Limb (tissue), 2 donors: Measurements from ENCODE around the gene PEX6.
A peak's percentile ranks its signal among the peaks of the same experiment; 100 is the strongest.

ENCODE experiments used
- DNase-seq, 2 donors: peaks; one replicate each; pipeline ENCODE4 v3.0.0-alpha.2; 2016; ENCODE audit errors: extremely low spot score in 2 of 2

PEX6 gene, protein sequence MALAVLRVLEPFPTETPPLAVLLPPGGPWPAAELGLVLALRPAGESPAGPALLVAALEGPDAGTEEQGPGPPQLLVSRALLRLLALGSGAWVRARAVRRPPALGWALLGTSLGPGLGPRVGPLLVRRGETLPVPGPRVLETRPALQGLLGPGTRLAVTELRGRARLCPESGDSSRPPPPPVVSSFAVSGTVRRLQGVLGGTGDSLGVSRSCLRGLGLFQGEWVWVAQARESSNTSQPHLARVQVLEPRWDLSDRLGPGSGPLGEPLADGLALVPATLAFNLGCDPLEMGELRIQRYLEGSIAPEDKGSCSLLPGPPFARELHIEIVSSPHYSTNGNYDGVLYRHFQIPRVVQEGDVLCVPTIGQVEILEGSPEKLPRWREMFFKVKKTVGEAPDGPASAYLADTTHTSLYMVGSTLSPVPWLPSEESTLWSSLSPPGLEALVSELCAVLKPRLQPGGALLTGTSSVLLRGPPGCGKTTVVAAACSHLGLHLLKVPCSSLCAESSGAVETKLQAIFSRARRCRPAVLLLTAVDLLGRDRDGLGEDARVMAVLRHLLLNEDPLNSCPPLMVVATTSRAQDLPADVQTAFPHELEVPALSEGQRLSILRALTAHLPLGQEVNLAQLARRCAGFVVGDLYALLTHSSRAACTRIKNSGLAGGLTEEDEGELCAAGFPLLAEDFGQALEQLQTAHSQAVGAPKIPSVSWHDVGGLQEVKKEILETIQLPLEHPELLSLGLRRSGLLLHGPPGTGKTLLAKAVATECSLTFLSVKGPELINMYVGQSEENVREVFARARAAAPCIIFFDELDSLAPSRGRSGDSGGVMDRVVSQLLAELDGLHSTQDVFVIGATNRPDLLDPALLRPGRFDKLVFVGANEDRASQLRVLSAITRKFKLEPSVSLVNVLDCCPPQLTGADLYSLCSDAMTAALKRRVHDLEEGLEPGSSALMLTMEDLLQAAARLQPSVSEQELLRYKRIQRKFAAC

DNA sequence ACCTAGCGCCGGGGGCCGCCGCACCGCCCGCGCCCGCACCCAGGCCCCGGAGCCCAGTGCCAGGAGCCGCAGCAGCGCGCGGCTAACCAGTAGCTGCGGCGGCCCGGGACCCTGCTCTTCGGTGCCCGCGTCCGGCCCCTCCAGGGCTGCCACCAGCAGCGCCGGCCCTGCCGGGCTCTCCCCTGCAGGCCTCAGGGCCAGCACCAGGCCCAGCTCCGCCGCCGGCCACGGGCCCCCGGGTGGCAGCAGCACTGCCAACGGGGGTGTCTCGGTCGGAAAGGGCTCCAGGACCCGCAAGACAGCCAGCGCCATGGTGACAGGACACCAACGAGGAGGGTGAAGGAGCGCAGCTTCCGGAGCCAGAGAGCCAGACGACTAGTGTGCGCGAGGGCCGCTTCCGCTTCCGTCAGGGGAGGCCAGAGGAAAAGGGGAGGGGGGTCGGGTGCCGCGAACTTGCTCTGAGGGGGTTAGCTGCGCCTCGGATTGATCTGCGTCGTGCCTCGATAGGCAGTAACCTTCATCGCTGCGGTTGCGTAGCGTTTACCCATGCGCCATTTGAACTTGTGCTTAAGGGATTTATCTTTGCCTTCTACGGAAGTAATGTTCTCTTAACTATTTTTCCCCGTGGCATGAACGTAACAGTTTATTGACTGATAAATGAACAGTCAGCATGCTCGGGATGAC is at the start of gene PEX6:
Gene PEX6, minus strand, starts transcription at position 343 of the 684 bp plus-strand sequence. Its CDS starts 31 bp downstream, at position 312.
- DNase-seq: peak; percentile 88 to 91

DNA sequence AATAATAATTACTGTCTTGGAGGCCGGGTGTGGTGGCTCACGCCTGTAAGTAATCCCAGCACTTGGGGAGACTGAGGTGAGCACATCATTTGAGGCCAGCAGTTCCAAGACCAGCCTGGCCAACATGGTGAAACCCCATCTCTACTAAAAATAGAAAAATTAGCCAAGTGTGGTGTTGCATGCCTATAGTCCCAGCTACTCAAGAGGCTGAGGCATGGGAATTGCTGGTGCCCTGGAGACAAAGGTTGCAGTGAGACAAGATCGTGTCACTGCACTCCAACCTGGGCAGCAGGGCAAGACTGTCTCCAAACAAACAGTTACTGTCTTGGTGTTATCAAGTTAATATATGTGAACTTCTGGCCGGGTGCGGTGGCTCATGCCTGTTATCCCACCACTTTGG is 47.4 kb upstream of the PEX6 start:
- no peak for DNase-seq

DNA sequence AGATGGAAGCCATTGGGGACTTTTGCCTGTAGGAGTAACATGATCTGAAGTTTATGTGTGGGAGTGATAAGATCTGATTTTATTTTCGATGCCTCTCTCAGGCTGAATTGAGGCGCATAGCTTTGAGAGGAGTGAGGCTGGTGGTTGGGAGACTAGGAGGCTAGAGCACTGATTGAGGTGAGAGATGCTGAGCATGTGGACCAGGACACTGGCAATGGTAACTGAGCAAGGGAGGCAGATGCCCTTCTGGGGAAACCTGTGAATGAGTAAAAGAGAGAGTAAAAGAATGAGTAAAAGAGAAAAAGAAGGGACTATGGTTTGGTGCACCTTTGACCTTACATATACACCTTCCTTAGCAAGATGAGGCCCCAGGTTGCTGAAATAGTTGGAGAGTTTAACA is 45.5 kb upstream of the PEX6 start:
- DNase-seq: no peak

DNA sequence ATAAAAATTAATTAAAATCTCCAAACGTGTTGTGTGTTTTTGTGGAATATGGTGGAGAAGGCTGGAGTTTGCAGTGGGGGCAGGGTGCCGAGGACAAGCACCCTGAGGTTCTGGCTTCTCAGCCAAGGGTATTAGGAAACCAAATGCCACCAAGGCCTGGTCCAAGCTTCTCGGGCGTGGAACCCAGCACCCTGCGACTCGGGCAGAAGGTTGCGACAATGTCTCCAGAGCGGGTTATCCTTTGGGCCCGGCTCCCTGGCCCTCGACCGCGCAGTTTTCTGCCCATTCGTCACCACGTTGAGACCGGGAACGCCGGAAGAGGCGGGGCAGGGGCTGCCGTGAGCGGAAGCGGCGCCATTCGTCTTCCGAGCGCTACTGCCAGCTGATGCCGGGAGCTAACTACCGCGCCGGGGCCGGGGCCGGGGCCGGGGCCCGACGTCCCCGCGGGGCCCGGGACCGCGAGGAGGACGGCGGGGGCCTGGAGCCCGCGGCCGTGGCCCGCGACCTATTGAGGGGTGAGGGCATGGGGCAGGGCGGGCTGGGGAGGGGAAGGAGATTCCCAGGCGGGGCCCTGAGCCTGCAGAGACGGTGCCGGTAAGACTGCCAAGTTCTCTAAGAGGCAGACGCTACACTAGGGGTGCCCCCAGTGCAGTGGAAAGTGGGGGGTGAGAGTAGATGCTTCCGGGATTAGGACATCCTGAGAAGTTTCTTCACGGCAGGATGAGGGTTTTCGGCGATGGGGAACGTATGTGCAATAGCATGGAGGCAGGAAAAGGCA is 42.5 kb upstream of the PEX6 start, which contains the start of gene RRP36:
Gene RRP36, plus strand, starts transcription at position 354 of the 778 bp plus-strand sequence. Its CDS starts 32 bp downstream, at position 386.
- DNase-seq: peak; percentile 82 to 87

DNA sequence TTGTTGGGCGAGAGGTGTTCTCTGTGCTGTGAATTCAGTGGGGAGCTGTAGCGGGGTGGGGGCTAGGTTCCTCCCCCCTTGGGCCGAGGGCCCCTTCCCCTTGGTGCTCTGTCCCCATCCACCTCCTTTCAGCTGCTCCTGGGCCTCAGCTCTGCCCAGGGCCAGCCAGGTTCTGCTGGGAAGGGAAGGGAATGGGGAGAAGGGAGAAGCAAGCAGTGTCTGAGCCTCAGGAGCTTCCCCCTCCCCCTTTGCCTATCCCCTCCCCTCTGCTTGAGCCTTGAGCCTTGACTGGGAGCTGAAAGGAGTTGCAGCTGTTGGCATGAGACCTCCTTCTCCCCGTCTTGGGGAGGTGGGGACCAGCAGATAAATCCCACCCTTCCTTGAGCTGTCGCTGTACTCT is 41.9 kb upstream of the PEX6 start:
- DNase-seq: no peak

DNA sequence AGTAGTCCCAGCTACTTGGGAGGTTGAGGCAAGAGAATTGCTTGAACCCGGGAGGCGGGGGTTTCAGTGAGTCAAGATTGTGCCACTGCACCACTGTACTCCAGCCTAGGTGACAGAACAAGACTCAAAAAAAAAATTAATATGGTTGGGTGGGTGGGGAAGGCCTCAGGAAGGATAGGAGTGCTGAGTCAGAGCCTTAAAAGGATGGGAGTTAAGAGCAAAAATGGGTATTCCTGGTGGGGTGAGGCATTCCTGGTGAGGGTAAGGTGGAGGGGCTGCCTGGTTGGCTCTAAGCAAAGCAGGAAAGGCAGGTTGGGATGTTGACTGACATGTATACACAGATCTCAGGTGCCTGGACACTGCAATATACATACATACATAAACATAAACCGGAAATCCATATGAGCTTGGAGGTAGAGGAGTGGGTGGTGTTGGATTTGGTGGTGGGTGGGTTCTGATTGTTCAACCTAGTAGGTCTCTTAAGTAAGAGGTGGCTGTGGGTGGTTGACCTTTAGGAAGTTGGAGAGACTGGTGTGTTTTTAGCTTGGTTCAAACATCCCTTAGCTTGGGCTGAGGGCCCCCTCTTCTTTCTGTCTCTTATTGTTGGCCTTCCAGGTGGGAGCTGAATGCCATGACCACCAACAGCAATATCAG is 41.2 kb upstream of the PEX6 start:
- no peak for DNase-seq

DNA sequence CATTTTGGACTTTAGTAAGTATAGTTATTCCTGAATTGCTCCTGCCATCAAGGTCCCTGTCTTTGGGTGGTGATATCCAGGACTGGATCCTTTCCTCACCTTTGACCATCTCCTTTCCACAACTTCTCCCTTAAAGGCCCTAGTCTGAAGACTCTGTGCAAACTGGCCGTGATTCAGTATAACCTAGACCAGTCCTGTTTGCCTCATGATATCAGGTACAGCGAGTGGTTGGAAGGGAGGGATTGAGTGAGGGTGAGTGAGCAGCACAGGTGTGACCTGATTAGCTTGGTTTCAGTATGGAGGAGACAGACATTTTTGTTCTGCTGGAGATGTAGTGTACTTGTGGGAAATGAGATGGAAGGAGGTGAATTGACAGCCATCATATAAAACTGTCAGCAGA is 40.2 kb upstream of the PEX6 start:
- DNase-seq: no peak

DNA sequence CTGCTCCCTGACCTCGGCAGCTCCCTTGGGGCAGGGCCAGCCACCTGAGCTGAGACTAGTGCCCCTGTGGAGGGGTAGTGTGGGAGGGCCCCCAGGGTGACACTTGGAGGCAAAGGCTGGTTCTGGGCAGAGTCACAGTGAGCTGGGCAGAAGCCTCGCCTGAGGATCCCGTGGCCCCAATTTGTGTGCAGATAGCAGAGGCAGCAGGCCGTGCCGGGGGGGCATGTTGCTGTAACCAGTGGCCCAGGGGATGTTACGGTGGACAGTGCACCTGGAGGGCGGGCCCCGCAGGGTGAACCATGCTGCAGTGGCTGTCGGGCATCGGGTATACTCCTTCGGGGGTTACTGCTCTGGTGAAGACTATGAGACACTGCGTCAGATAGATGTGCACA is 38.0 kb upstream of the PEX6 start:
- DNase-seq: no peak

DNA sequence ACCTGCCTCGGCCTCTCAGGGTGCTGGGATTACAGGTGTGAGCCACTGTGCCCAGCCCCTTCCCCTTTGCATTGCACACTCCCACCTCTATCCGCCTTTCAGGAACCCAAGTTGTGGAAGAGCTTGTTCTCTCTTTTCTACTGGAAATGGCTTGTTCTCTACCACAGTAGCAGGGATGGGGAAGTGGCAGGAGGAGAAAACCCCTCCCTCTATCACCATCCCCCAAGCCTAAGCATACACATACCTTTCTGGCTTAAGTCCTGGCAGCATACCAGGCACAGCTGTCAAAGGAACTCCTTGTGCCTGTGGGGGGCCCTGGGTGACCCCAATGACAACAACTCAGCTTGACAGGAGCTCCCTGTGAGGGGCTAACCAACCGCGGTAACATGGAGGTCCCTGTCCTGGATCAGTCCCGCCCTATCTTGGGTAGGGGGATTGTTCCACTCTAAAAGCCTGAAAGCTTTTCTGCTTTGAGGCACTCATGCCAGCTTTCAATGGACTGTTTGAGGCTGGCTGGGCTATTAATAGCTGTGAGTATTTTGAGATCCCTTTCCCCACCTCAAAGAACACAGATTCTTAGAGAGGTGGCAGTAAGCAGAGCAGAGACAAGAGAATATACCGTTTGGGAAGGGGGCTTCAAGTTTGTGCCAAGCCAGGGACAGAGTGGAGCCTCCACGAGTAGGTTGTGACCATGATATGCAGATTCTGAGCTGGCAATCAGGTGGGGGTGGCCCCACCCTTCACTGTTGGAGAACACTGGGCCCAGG is 37.4 kb upstream of the PEX6 start:
- no peak for DNase-seq

DNA sequence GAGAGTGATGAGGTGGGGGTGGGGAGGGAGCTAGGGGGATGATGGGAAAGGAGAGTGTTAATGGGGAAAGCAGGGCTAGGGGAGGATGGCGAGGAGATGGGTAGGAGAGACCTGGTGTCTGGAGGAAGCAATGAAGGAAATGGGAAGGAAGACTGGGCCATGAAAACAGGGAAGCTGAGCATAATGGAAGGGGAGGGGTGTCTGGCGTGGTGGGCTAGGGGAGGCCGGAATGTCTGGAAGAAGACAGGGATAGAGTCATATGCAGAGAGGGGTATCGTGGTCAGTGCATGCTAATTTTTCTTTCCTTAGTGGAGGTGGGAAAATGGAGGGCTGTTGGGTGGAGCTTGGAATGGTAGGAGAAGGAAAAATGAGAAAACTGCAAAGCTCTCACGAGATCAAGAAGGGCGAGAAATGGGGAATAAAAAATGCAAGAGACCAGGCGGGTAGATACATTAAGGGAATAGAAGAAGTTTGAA is 35.5 kb upstream of the PEX6 start:
- no peak for DNase-seq

DNA sequence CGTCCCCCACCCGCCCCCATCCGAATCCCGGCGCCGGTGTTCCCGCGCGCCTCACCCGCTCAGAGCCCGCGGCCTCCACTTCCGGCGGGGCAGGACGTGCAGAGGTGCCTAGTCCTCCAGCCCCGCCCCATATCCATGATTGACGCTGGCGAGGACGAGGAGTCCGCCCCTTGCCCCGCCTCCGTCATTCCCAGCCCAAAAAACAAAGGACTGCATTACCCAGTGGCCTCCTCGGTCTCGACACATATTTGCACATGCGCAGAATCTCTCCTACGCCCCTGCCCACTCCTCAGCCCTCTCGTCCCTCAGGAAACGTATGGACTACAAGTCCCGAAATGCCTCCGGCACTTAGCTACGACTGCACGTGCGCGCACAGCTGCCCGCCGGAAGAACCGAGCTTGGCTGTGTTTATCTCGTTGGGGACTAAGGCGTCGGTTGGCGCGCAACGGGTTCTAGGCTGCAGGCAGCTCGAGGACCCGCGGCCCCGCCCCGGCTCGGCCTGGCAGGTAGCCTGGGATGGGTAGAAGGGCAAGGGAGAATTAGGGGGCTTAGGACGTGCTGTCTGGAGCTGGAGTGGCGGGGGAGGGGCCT is 35.0 kb upstream of the PEX6 start, which contains the start of the genes KLHDC3 and MEA1:
Gene KLHDC3, plus strand, starts transcription at position 407 of the 591 bp plus-strand sequence. CDS start 2,944 bp downstream, outside the sequence.
Gene MEA1, minus strand, starts transcription at position 104 of the 591 bp plus-strand sequence. CDS start 133 bp downstream, outside the sequence.
- peak; percentile 99 to 100 for DNase-seq

DNA sequence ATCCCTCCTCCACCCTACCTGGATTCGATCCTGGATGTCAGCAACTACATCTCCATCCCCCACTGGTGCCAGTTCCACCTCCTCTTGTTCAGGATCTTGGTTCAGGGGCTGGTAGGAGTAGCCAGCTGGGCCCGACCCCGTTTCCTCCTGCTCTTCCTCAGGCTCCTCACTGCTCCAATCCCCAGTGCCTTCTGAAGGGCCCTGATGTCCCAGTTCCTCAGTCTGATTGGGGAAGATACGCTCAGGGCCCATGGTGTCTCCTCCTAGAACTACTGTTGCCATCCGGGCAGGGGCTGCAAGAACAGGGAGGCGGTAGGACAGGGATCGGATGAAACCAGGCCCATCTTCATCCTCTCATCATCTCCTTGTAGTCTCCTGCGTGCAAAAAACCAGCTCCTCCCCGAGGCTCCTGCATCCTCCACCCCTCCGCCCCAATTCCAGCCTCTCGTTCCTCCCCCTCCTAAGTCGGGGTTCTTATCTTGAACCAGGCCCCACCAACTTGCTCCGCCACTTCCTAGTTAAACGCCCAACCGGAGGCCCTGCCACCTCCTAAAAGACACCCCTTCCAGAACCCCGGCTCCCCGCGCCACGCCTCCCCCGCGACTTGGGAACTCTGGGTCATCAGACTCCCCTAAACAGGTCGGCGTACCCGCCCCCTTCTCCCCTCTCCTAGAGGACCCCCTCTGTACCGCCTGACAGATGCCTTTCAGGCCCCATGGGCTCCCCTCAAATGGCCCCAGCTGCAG is 34.3 kb upstream of the PEX6 start:
- DNase-seq: no peak

DNA sequence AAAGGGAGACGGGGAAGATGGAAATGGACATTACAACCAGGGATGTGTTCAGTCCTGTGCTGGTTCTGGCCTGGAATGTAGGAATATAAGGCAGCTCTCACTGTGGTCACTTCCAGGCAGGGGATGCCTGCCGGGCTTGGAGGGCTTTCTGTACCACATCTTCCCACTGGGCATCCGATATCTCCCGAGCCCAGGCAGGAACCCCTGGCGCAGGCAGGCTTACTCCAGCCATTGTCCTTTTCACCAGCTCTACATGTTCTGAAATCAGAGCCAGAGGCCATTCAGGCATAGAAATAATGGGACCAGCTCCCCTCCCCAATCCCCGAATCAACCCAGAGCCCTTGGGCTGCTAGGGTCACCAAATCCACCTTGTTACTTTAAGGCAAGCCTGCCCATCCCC is 33.4 kb upstream of the PEX6 start:
- no peak for DNase-seq

DNA sequence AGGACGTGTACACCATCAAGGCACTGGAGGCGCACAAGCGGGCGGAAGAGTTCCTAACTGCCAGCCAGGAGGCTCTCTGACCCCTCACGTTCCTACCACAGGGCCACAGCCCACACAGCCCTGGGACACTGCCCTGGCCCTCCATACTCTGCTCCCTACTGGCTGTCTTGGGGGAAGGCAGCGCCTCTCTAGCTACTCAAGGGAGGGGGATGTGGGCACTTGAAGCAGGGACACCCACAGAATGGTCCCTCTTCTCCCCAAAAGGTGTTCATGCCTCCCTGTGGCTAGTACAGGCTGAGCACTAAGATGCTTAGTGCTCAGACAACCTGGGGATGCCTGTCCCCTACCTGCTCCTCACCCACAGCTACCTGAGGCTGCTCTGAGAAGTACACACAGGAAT is 32.2 kb upstream of the PEX6 start:
- no peak for DNase-seq

DNA sequence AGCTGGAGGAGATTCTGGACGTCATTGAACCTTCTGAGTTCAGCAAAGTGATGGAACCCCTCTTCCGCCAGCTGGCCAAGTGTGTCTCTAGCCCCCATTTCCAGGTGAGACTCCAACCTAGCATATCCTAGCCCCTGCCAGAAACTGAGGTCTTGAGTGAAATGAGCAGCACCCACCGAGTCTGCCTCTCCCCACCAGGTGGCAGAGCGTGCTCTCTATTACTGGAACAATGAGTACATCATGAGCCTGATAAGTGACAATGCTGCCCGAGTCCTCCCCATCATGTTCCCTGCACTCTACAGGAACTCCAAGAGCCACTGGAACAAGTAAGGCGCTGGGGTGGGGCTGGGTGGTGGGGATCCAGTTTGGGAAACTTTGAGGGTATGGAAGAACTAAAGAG is 30.1 kb upstream of the PEX6 start:
- peak in 1 of 2 donors; percentile 62 for DNase-seq

DNA sequence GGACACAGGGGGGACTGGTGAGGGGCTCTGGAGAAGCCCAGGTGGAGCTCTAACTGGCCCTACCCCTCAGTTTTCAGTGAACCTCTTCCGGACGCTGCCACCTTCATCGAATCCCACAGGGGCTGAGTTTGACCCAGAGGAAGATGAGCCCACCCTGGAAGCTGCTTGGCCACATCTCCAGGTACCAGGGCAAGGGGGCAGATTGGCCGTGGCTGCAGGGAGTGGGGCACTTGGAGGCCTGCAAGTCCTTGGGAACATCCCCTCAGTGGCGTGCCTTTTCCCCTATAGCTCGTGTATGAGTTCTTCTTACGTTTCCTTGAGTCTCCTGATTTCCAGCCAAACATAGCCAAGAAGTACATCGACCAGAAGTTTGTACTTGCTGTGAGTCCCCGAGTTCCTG is 28.1 kb upstream of the PEX6 start:
- DNase-seq: no peak

DNA sequence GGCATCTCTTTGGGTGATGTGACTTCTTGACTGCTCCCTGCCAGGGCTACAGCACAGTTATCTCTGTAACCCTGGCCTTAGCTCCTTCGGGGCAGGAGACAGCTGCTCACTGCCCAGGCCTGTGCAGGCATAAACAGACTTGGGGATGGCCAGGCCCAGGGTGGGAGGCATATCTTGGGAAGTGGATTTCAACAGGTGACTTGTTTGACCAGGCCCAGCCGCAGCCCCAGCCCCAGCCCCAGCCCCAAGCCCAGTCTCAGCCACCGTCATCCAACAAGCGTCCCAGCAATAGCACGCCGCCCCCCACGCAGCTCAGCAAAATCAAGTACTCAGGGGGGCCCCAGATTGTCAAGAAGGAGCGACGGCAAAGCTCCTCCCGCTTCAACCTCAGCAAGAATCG is 27.3 kb upstream of the PEX6 start:
- no peak for DNase-seq

DNA sequence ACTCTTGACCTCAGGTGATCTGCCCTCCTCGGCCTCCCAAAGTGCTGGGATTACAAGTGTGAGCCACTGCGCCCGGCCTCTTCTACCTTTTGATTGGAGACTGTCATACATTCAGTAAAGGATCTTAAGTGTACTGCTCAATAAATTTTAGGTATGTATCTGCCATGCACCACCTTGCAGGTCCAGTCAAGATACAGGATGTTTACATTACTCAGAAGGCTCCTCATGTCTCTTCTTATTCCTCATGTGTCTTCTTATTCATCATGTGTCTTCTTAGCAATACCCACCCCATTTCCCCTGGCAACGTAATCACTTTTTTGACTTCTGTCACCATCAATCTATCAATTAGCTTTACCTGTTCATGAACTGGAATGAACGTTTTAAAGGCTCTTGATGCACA is 26.9 kb upstream of the PEX6 start:
- no peak for DNase-seq
